ENCODE results near the gene GPR183.
"Not testable (repeated sequence)": the region's sequence is repeated elsewhere in the genome, so short reads cannot be mapped to it uniquely, and the experiment has no call there.

Gene GPR183

GRCh38 chr13:99265821-99266426 is 41.3 kb downstream of the GPR183 start:
- peak; percentile 66 for DNase-seq

- DNase-seq, result peak; percentile 74
Observed at GRCh38 chr13:99265162-99265800, 41.9 kb downstream of the GPR183 start.

- no peak for DNase-seq
Observed at GRCh38 chr13:99264051-99264450, 43.1 kb downstream of the GPR183 start.

GRCh38 chr13:99263126-99263785 is 43.9 kb downstream of the GPR183 start:
- DNase-seq, result no peak

- no peak for DNase-seq
Observed at GRCh38 chr13:99261059-99261458, 46.1 kb downstream of the GPR183 start.

GRCh38 chr13:99260216-99260615 is 47.0 kb downstream of the GPR183 start:
- DNase-seq, result no peak

- DNase-seq, result peak; percentile 54
Observed at GRCh38 chr13:99258946-99259345, 48.3 kb downstream of the GPR183 start.

- peak; percentile 85 for DNase-seq
Observed at GRCh38 chr13:99258210-99258860, 48.9 kb downstream of the GPR183 start, which contains the start of gene GPR18. TSS of gene GPR18 (minus strand) at chr13:99258379. CDS start at chr13:99255872, 2,507 bp downstream.

GRCh38 chr13:99257291-99257690 is 49.9 kb downstream of the GPR183 start:
- DNase-seq, result no peak

- no peak for DNase-seq
Observed at GRCh38 chr13:99256709-99257108, 50.5 kb downstream of the GPR183 start.

- DNase-seq, result no peak
Observed at GRCh38 chr13:99256283-99256682, 50.9 kb downstream of the GPR183 start.

GRCh38 chr13:99255271-99255670 is 51.9 kb downstream of the GPR183 start:
- DNase-seq, result no peak

GRCh38 chr13:99254830-99255229 is 52.4 kb downstream of the GPR183 start:
- no peak for DNase-seq

- no peak for DNase-seq
Observed at GRCh38 chr13:99251921-99252320, 55.3 kb downstream of the GPR183 start.

- DNase-seq, result peak; percentile 78
Observed at GRCh38 chr13:99250982-99251825, 56.0 kb downstream of the GPR183 start.

GRCh38 chr13:99249606-99250005 is 57.6 kb downstream of the GPR183 start:
- not testable (repeated sequence) for DNase-seq

GRCh38 chr13:99249178-99249577 is 58.0 kb downstream of the GPR183 start:
- DNase-seq, result not testable (repeated sequence)

- no peak for DNase-seq
Observed at GRCh38 chr13:99246100-99246499, 61.1 kb downstream of the GPR183 start.

All from activated CD4-positive, alpha-beta T cell treated with anti-CD3 and anti-CD28 coated beads, Interleukin-2, amount 50 U/mL, for 16 hours (primary cell).